ENCODE results near the gene RNF152. TPM values are rescaled to one million over a fixed set of nuclear protein-coding genes. Genes with fewer than 3 reads are reported as not detected.

RNF152 gene
- total and polyA plus RNA-seq, 2 of the 4 experiments (the other 2 are of a cell fraction), result 7.5 to 18.5 TPM

GRCh38 chr18:61929881-61930640, 37.3 kb upstream of the RNF152 start:
- Histone ChIP-seq H3K9ac (ENCODE audit: low read depth, low read length) (no peak overlapping the region), H4K5ac (ENCODE audit: low read depth, low read length) (no peak overlapping the region), H2BK120ac (ENCODE audit: low read depth, low read length) (no peak overlapping the region), H3K4me2 (ENCODE audit: low read depth, low read length) (no peak overlapping the region), H3K4me1 (ENCODE audit: control insufficient read depth, insufficient read depth, low read length) (no peaks in the 10 kb centered on the region), H3K79me1 (ENCODE audit: low read depth in 1 of 2, low read length in 2 of 2) (no peaks in the 10 kb centered on the region), H4K20me1 (ENCODE audit: insufficient read depth, low read length) (no peaks in the 10 kb centered on the region), H2BK5ac (ENCODE audit: low read depth, low read length, poor library complexity, severe bottlenecking) (no peak overlapping the region), H2AFZ (replicated peaks; ENCODE audit: low read length, poor library complexity) (no peak overlapping the region), H3K27me3 (ENCODE audit: control insufficient read depth, insufficient read depth, low read length) (no peaks in the 10 kb centered on the region), H3K27ac (ENCODE audit: insufficient read depth, low read length) (no peak overlapping the region), H2BK15ac (ENCODE audit: low read depth, low read length) (no peak overlapping the region), H3K23ac (ENCODE audit: low read depth, low read length) (no peak overlapping the region), H3K14ac (replicated peaks; ENCODE audit: low read depth, low read length) (no peak overlapping the region), H3K9me3 (ENCODE audit: control insufficient read depth, insufficient read depth, low read length) (peaks cover 7% of the 10 kb centered on the region; the same call in 1 of the 2 replicates), H2AK5ac (ENCODE audit: low read depth, low read length) (no peak overlapping the region), H3K9me1 (ENCODE audit: insufficient read depth, low read length) (no peaks in the 10 kb centered on the region), H4K8ac (ENCODE audit: low read depth in 2 of 2, low read length in 2 of 2) (no peak overlapping the region), H3K4me3 (ENCODE audit: insufficient read depth, low read depth, low read length) (no peak overlapping the region), H3K18ac (ENCODE audit: low read depth, low read length) (no peak overlapping the region), H2AK9ac (replicated peaks; ENCODE audit: low read depth, low read length, poor library complexity) (no peak overlapping the region), H3K36me3 (ENCODE audit: control insufficient read depth, insufficient read depth, low read length) (no peaks in the 10 kb centered on the region), H4K91ac (ENCODE audit: insufficient read depth, low read depth, low read length) (no peak overlapping the region), H3K56ac (ENCODE audit: extremely low read depth, insufficient read depth, low read length) (no peak overlapping the region), H3K4ac (ENCODE audit: low read depth, low read length) (no peak overlapping the region), H2BK20ac (ENCODE audit: low read depth, low read length) (no peak overlapping the region)
- intact Hi-C loops (cut with micrococcal nuclease), result no loop called here
- no peak for TF ChIP-seq CEBPB (IDR thresholded peaks at IDR 0.05; ENCODE audit: low read depth, low read length)
- TF ChIP-seq NFE2L2 (IDR thresholded peaks at IDR 0.05; ENCODE audit: low read depth, low read length), result no peak
- no peak for TF ChIP-seq USF2 (IDR thresholded peaks at IDR 0.05; ENCODE audit: low read depth, low read length)
- TF ChIP-seq SMC3 (IDR thresholded peaks at IDR 0.05; ENCODE audit: low read depth, low read length), result no peak
- TF ChIP-seq BHLHE40 (IDR thresholded peaks at IDR 0.05; ENCODE audit: low read depth, low read length), result no peak
- TF ChIP-seq RFX5 (IDR thresholded peaks at IDR 0.05; ENCODE audit: low read depth, low read length), result no peak
- TF ChIP-seq MXI1 (IDR thresholded peaks at IDR 0.05; ENCODE audit: borderline replicate concordance, low read depth, low read length), result no peak
- WGBS, 2 experiments (ENCODE audit: extremely low coverage in 2 of 2, insufficient read length in 1 of 2), result no CpG with 5 or more reads among the region's 3 CpGs
- BruUV-seq (replicated peaks), result no TSS peak
- ATAC-seq (ENCODE audit: low read depth) (no peak), DNase-seq (no peak)
- ChIA-PET POLR2A (ENCODE audit: unreplicated experiment) (no interaction called here), CTCF (interaction anchor here (1.4 kb wide), 1 partner anchor 9 kb away, joined by 3 read pairs; no protein-coding TSS in a partner anchor)
- in situ Hi-C loops (cut with MboI; ENCODE audit: low sequenced_read_pairs), result no loop called here
- dilution Hi-C loops (cut with HindIII; ENCODE audit: low sequenced_read_pairs, unreplicated experiment), result no loop called here

Measured in IMR-90 (cell line).